SU-DHL-6 (cell line): Measurements from ENCODE around the gene FBXO24.

Experiments
- CTCF ChIP-seq: fragments of 200-600 bp; sonication (generic); IDR thresholded peaks from one replicate; pipeline ENCODE4 v1.5.1; 2017; ENCODE audit warnings: antibody characterized with exemption, mild to moderate bottlenecking, low read length, moderate library complexity; ENCODE audit not compliant: insufficient read depth, poor library complexity, severe bottlenecking
- EZH2phosphoT487 ChIP-seq: fragments of 200-600 bp; sonication (generic), shearing (Covaris generic); conservative IDR thresholded peaks from 2 replicates; pipeline ENCODE4 v1.6.1; 2018; ENCODE audit warnings: mild to moderate bottlenecking, antibody characterized with exemption, low read length, moderate library complexity, mixed read lengths

- TF ChIP-seq CTCF (no peak), EZH2phosphoT487 (no peak)
Measured at GRCh38 chr7:100584683-100585510, 1.2 kb upstream of the FBXO24 start.
